ENCODE measurements around the gene CYTH4. TPM values are rescaled to one million over a fixed set of nuclear protein-coding genes. Genes with fewer than 3 reads are reported as not detected.

The CYTH4 gene
- total RNA-seq, 2 donors from 2014 or later: 1.5 to 5.9 TPM

GRCh38 chr22:37237371-37238268 is 44.7 kb upstream of the CYTH4 start:
- DNase-seq (ENCODE audit: low spot score): no peak
- Histone ChIP-seq H3K9me3 (no peaks in the 10 kb centered on the region), H3K27ac (no peak overlapping the region), H3K4me1 (no peaks in the 10 kb centered on the region), H3K4me3 (no peak overlapping the region), H3K36me3 (no peaks in the 10 kb centered on the region), H3K27me3 (peaks cover 5 to 8% of the 10 kb centered on the region in 2 donors)
- TF ChIP-seq, protein P1, sequence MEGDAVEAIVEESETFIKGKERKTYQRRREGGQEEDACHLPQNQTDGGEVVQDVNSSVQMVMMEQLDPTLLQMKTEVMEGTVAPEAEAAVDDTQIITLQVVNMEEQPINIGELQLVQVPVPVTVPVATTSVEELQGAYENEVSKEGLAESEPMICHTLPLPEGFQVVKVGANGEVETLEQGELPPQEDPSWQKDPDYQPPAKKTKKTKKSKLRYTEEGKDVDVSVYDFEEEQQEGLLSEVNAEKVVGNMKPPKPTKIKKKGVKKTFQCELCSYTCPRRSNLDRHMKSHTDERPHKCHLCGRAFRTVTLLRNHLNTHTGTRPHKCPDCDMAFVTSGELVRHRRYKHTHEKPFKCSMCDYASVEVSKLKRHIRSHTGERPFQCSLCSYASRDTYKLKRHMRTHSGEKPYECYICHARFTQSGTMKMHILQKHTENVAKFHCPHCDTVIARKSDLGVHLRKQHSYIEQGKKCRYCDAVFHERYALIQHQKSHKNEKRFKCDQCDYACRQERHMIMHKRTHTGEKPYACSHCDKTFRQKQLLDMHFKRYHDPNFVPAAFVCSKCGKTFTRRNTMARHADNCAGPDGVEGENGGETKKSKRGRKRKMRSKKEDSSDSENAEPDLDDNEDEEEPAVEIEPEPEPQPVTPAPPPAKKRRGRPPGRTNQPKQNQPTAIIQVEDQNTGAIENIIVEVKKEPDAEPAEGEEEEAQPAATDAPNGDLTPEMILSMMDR (IDR thresholded peaks at IDR 0.05): no peak

GRCh38 chr22:37239336-37240239 is 42.7 kb upstream of the CYTH4 start:
- no peaks in the 10 kb centered on the region for H3K9me3 ChIP-seq
- H3K4me3 ChIP-seq: no peak overlapping the region
- H3K36me3 ChIP-seq: no peaks in the 10 kb centered on the region
- peaks cover 0 to 7% of the 10 kb centered on the region in 2 donors for H3K4me1 ChIP-seq
- DNase-seq (ENCODE audit: low spot score): no peak
- H3K27ac ChIP-seq: no peak overlapping the region
- TF ChIP-seq, protein P1 (IDR thresholded peaks at IDR 0.05): no peak
- peaks cover 5 to 15% of the 10 kb centered on the region in 2 donors for H3K27me3 ChIP-seq

- peaks cover 5 to 15% of the 10 kb centered on the region in 2 donors for H3K27me3 ChIP-seq
These were observed 41.9 kb upstream of the CYTH4 start for GRCh38 chr22:37240240-37240940.

DNA sequence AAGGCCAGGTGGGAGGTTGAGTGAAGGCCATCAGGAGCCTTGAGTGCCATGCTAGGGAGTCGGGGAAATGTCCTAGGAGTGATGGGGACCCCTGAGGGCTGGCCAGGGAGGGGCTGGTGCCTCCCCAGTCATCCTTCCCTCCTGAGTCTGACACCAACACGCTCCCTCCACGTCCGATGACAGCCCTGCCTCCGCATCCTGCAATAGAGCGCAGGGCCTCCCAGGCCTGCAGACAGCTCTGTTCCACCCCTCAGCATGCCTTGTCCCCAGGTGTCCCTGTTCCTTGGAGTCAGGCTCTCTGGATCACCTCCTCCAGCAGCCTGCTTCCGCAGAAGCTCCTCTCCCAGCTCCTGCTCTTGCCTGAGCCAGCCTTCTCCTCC is 41.4 kb upstream of the CYTH4 start:
- H3K4me1 ChIP-seq: peaks cover 0 to 7% of the 10 kb centered on the region in 2 donors
- no peak overlapping the region for H3K27ac ChIP-seq
- H3K36me3 ChIP-seq: no peaks in the 10 kb centered on the region
- DNase-seq (ENCODE audit: low spot score): no peak
- no peaks in the 10 kb centered on the region for H3K9me3 ChIP-seq
- TF ChIP-seq, protein P1 (IDR thresholded peaks at IDR 0.05): no peak
- H3K4me3 ChIP-seq: no peak overlapping the region
- H3K27me3 ChIP-seq: peaks cover 5 to 12% of the 10 kb centered on the region in 2 donors

More at GRCh38 chr22:37240240-37240940, 41.9 kb upstream of the CYTH4 start:
- Histone ChIP-seq H3K9me3 (no peaks in the 10 kb centered on the region), H3K27ac (no peak overlapping the region), H3K36me3 (no peaks in the 10 kb centered on the region), H3K4me1 (peaks cover 0 to 7% of the 10 kb centered on the region in 2 donors), H3K4me3 (no peak overlapping the region)
- TF ChIP-seq, protein P1 (IDR thresholded peaks at IDR 0.05): no peak
- DNase-seq (ENCODE audit: low spot score): no peak

- Histone ChIP-seq H3K27me3 (peaks cover 5 to 7% of the 10 kb centered on the region in 2 donors), H3K4me3 (no peak overlapping the region), H3K4me1 (peaks cover 0 to 7% of the 10 kb centered on the region in 2 donors), H3K36me3 (no peaks in the 10 kb centered on the region), H3K27ac (no peak overlapping the region), H3K9me3 (no peaks in the 10 kb centered on the region)
- TF ChIP-seq, protein P1 (IDR thresholded peaks at IDR 0.05): no peak
- no peak for DNase-seq (ENCODE audit: low spot score)
These were observed 40.8 kb upstream of the CYTH4 start for GRCh38 chr22:37241351-37242142.

All from right atrium auricular region (tissue), 2 donors.